K562 (cell line): ENCODE measurements around the gene TCF15.

Experiments used
- CAMTA2 ChIP-seq: fragments of 250-450 bp; sonication (Bioruptor Pico); conservative IDR thresholded peaks from 2 replicates; pipeline ENCODE4 v1.5.1; 2022
- CHD4 ChIP-seq: fragments of 200-600 bp; sonication (generic); IDR thresholded peaks from 3 replicates; pipeline ENCODE4 v1.6.1; 2012; ENCODE audit warnings: low read depth, mild to moderate bottlenecking, mixed read lengths, low read length, inconsistent platforms; ENCODE audit not compliant: insufficient read depth, insufficient replicate concordance, poor library complexity, severe bottlenecking
- CTCF ChIP-seq, 3 experiments: IDR thresholded peaks in 2 of 3; conservative IDR thresholded peaks in 1 of 3; 2 replicates each; pipeline ENCODE4 v1.5.1; 2011 to 2012; ENCODE audit warnings: low read length in 3 of 3, mild to moderate bottlenecking in 3 of 3, control low read depth in 2 of 3, improper control_type of control experiment in 1 of 3, inconsistent platforms in 1 of 3, low read depth in 1 of 3, mixed read lengths in 1 of 3, moderate library complexity in 1 of 3; ENCODE audit not compliant: insufficient read depth in 2 of 3
- ELF1 ChIP-seq: fragments of 200-800 bp; sonication (Bioruptor generic); IDR thresholded peaks from 2 replicates; pipeline ENCODE4 v1.6.1; 2016; ENCODE audit warnings: missing genetic modification characterization, missing compliant biosample characterization
- EP300 ChIP-seq: IDR thresholded peaks from 2 replicates; pipeline ENCODE4 v1.6.1; 2012; ENCODE audit warnings: low read length, improper control_type of control experiment
- MITF ChIP-seq: IDR thresholded peaks from 2 replicates; pipeline ENCODE4 v1.6.1; 2014; ENCODE audit warnings: antibody characterized with exemption
- MYC ChIP-seq, 2 experiments: fragments of 250-450 bp in 1 of 2; sonication (Bioruptor Pico) in 1 of 2; IDR thresholded peaks; 2 replicates each; pipeline versions ENCODE4 v1.5.1 to v1.6.1; 2012 to 2021; ENCODE audit warnings: low read depth in 2 of 2, borderline replicate concordance in 1 of 2, improper control_type of control experiment in 1 of 2, low read length in 1 of 2, mild to moderate bottlenecking in 1 of 2, moderate library complexity in 1 of 2
- PHB2 ChIP-seq: fragments of 450-650 bp; IDR thresholded peaks from 2 replicates; pipeline ENCODE4 v1.6.1; 2017; ENCODE audit warnings: low read depth
- PTBP1 ChIP-seq: fragments of 200-400 bp; formaldehyde crosslinking; IDR thresholded peaks from 2 replicates; pipeline ENCODE4 v1.6.1; 2017; ENCODE audit warnings: low read depth, low read length
- ZNF140 ChIP-seq: fragments of 250-450 bp; sonication (Bioruptor Pico); IDR thresholded peaks from 2 replicates; pipeline ENCODE4 v1.8.0; 2021; ENCODE audit warnings: moderate library complexity, mild to moderate bottlenecking, inconsistent platforms
- ZNF232 ChIP-seq: sonication (generic); formaldehyde crosslinking; IDR thresholded peaks from 2 replicates; pipeline ENCODE4 v1.8.0; 2022; ENCODE audit warnings: mild to moderate bottlenecking, missing genetic modification reagents
- ZNF347 ChIP-seq: fragments of 450-650 bp; formaldehyde crosslinking; IDR thresholded peaks from 2 replicates; pipeline ENCODE4 v1.4.0; 2020; ENCODE audit warnings: low read depth, mild to moderate bottlenecking, moderate library complexity
- ZNF449 ChIP-seq: fragments of 250-450 bp; sonication (Bioruptor Pico); IDR thresholded peaks from 2 replicates; pipeline ENCODE4 v1.8.0; 2022; ENCODE audit warnings: moderate library complexity, mild to moderate bottlenecking, inconsistent platforms

GRCh38 chr20:577167-577791, 32.8 kb downstream of the TCF15 start:
- TF ChIP-seq CAMTA2: no peak
- TF ChIP-seq CTCF (IDR thresholded peaks at IDR 0.05 in 2 of 3, conservative IDR thresholded peaks at IDR 0.05 in 1 of 3; ENCODE audit: insufficient read depth in 2 of 3, low read depth in 1 of 3, low read length in 3 of 3): peak; percentile 49 to 64 (median 59)
- no peak for TF ChIP-seq CHD4
- peak; percentile 17; the same call in 1 of the 2 replicates for TF ChIP-seq MYC (IDR thresholded peaks at IDR 0.05; ENCODE audit: low read depth, low read length)
- no peak for TF ChIP-seq MYC (CRISPR knock-in tag; IDR thresholded peaks at IDR 0.05; ENCODE audit: borderline replicate concordance, low read depth)
- TF ChIP-seq ELF1: no peak
- TF ChIP-seq EP300: no peak
- no peak for TF ChIP-seq PHB2
- TF ChIP-seq ZNF232 (CRISPR knock-in tag): no peak
- TF ChIP-seq ZNF449 (CRISPR knock-in tag): no peak
- no peak for TF ChIP-seq PTBP1
- no peak for TF ChIP-seq ZNF347 (CRISPR knock-in tag)
- TF ChIP-seq ZNF140: no peak
- TF ChIP-seq MITF: no peak
